ENCODE data around the gene SLC7A7.
"Not testable (repeated sequence)": the region's sequence is repeated elsewhere in the genome, so short reads cannot be mapped to it uniquely, and the experiment has no call there.

The SLC7A7 gene

GRCh38 chr14:22761734-22762133, 53.5 kb downstream of the SLC7A7 start:
- DNase-seq (ENCODE audit: low read depth in 1 of 2, low spot score in 1 of 2) = no peak

- not testable (repeated sequence) for DNase-seq (ENCODE audit: low read depth in 1 of 2, low spot score in 1 of 2)
These were observed 57.1 kb downstream of the SLC7A7 start for GRCh38 chr14:22757972-22758650.

- DNase-seq (ENCODE audit: low read depth in 1 of 2, low spot score in 1 of 2) = no peak
These were observed 61.6 kb downstream of the SLC7A7 start for GRCh38 chr14:22753586-22753985.

DNA sequence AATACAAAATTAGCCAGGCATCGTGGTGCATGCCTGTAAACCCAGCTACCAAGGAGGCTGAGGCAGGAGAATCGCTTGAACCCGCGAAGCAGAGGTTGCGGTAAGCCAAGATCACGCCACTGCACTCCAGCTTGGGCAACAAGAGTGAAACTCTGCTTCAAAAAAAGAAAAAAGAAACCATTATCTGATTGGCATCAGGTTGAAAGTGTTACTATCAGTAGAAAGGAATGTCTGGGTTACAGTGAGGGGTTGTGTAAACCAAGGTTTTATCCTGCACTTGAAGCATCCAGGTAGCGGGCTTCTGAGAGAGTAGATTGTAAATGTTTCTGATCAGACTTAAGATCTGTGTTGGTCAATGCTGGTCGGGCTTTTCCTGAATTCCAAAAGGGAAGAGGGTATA, 62.8 kb downstream of the SLC7A7 start:
- DNase-seq (ENCODE audit: low read depth in 1 of 2, low spot score in 1 of 2) = no peak

DNA sequence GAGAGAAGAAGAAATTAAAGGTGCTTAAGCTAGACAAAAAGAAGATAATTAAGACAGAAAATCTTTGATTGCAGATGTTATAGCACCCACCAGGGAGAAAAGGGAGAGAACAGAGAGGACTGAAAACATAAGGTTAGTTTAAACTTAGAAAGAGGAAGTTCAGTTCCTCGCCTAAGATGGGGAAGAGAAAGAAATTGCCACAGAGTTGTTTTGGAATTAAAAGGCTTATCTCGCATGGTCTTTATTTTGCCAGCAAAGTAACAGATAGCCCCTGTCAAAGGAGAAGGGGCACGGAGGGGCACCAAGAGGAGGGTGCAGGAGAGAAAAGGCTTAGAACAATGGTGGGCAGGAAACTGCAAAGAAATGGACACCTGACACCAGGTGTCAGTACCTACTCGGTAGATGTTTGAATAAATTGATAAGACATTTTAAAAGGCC, 66.6 kb downstream of the SLC7A7 start:
- no peak for DNase-seq (ENCODE audit: low read depth in 1 of 2, low spot score in 1 of 2)

DNA sequence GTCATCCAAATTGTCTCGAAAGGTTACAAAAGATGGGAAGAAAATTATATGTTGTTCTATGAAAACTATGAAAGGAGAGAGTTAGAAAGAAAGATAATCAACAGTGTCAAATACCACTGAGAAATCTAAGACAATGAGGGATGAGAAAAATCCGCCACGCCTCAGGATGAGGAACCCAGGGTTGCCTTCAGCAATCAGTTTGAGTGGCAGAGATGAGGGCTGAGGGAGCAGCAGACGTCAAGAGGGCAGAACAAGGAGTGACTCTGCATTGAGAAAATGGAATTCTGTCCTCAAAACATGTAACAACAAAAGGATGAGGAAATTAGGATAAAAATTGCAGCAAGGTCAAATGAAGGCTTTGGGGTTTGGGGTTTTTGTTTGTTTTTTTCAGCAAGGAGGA, 67.0 kb downstream of the SLC7A7 start:
- DNase-seq (ENCODE audit: low read depth in 1 of 2, low spot score in 1 of 2) = no peak

DNA sequence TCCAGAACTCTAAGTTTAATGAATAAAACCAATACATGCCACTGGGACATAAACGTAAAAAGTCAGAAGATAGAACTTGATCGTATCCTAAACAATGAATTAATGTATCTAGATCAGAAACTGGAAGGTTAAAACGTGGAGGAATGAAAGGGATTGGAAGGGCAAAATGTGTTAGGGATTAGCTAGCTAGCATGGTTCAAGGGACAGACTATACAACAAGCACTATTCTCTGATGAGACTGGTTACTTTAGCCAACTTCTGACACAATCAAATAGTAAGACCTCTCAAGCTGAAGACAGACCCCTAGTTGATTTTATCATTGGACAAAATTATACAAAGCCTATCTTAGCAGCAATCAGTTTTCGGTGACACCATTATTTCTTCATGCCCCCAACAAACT, 67.5 kb downstream of the SLC7A7 start:
- no peak for DNase-seq (ENCODE audit: low read depth in 1 of 2, low spot score in 1 of 2)

- DNase-seq (ENCODE audit: low read depth in 1 of 2, low spot score in 1 of 2) = no peak
These were observed 75.2 kb downstream of the SLC7A7 start for GRCh38 chr14:22740020-22740419.

GRCh38 chr14:22739423-22739822, 75.8 kb downstream of the SLC7A7 start:
- DNase-seq (ENCODE audit: low read depth in 1 of 2, low spot score in 1 of 2) = no peak

DNA sequence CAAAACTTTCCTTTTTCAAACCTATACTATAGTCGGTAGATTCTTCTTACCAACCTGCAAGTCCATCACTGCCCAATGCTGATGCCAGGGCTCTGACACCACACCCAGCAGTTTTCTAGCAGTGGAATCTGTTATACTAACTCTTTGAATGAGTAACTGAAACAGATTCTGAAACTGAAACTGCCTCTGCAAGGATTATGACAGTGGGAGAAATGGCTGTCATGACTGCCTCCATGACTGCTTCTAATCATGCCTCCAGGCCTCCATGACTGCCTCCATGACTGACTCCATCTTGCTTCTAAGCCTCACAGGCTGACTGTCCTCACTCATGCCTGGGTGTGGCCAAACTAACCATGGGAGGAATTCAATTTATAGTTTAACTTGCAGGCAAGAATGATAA, 78.2 kb downstream of the SLC7A7 start:
- no peak for DNase-seq (ENCODE audit: low read depth in 1 of 2, low spot score in 1 of 2)

GRCh38 chr14:22736384-22736783, 78.9 kb downstream of the SLC7A7 start:
- DNase-seq (ENCODE audit: low read depth in 1 of 2, low spot score in 1 of 2) = not testable (repeated sequence)

DNA sequence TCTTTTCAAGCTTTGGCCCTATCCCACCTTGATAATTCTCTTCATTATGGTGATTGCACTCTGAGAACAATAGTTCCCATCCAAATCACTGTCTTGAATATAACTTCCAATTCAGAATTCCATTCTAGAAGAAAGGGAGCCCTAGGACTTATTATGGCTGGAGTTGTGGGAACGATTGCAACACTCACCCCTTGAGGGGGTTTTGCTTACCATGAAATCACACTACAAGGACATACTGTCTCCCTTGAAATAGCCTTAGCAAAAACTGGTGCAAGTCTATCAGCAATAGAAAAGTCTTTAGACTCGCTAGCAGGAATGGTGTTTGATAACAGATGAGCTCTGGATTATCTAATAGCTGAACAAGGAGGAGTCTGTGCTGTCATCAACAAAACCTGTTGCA, 80.1 kb downstream of the SLC7A7 start:
- DNase-seq (ENCODE audit: low read depth in 1 of 2, low spot score in 1 of 2) = no peak

DNA sequence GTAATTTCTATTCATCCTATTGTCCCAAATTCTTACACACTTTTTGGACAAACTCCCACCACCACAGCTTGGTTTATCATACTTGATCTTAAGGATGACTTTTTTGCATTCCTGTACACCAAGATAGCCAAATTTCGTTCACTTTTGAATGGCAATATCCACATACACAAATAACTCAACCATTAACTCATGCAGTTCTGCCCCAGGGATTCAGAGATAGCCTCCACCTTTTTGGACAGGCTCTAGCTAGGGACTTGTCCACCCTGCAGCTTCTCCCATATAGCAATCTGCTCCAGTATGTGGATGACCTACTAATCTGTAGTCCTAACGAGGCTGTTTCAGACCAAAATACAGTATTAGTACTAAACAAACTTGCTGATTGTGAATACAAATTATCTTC, 81.4 kb downstream of the SLC7A7 start:
- no peak for DNase-seq (ENCODE audit: low read depth in 1 of 2, low spot score in 1 of 2)

DNA sequence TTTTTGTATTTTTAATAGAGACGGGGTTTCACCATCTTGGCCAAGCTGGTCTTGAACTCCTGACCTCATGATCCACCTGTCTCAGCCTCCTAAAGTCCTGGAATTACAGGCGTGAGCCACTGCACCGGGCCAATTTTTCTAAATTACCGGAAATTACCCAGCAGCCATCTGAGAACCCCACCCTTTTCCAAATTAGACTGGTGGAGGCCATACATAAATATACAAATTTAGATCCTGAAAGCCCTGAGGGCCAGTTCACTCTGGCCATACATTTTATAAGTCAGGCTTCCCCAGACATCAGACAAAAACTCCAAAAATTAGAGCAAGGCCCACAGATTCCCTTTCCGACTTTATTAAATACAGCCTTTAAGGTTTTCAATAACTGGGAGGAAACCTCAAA, 83.2 kb downstream of the SLC7A7 start:
- not testable (repeated sequence) for DNase-seq (ENCODE audit: low read depth in 1 of 2, low spot score in 1 of 2)

GRCh38 chr14:22726012-22726411, 89.2 kb downstream of the SLC7A7 start:
- no peak for DNase-seq (ENCODE audit: low read depth in 1 of 2, low spot score in 1 of 2)

DNA sequence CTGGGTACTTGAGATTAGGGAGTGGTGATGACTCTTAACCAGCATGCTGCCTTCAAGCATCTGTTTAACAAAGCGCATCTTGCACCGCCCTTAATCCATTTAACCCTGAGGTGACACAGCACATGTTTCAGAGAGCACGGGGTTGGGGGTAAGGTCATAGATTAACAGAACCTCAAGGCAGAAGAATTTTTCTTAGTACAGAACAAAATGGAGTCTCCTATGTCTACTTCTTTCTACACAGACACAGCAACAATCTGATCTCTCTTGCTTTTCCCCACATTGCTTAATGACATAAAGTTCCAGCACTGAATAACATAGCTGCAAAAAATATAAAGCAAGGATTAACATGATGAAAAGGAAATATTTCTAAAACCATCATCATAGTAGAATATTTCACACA, 89.9 kb downstream of the SLC7A7 start:
- DNase-seq (ENCODE audit: low read depth in 1 of 2, low spot score in 1 of 2) = not testable (repeated sequence)

GRCh38 chr14:22724847-22725246, 90.4 kb downstream of the SLC7A7 start:
- not testable (repeated sequence) for DNase-seq (ENCODE audit: low read depth in 1 of 2, low spot score in 1 of 2)

GRCh38 chr14:22723815-22724214, 91.4 kb downstream of the SLC7A7 start:
- DNase-seq (ENCODE audit: low read depth in 1 of 2, low spot score in 1 of 2) = no peak
